ACC112 (cell line): ENCODE data around the gene SUPT16H.
"Not testable (repeated sequence)": the region's sequence is repeated elsewhere in the genome, so short reads cannot be mapped to it uniquely, and the experiment has no call there.

Experiments
- H2AFZ ChIP-seq: fragments of 200-600 bp; sonication (generic); one replicate; pipeline ENCODE4 v1.6.0; 2017; ENCODE audit warnings: antibody characterized with exemption, low read length; ENCODE audit not compliant: unreplicated experiment
- H3K27ac ChIP-seq: fragments of 200-600 bp; sonication (generic); 2 replicates; pipeline ENCODE4 v1.5.1; 2014; ENCODE audit warnings: low read depth, mild to moderate bottlenecking, antibody characterized with exemption, low read length, moderate library complexity
- H3K27me3 ChIP-seq: fragments of 200-600 bp; sonication (generic); 2 replicates; pipeline ENCODE4 v1.6.1; 2014; ENCODE audit warnings: mild to moderate bottlenecking, antibody characterized with exemption, low read length, moderate library complexity, mixed read lengths; ENCODE audit not compliant: insufficient read depth
- H3K36me3 ChIP-seq: fragments of 200-600 bp; sonication (generic); 2 replicates; pipeline ENCODE4 v1.6.1; 2016; ENCODE audit warnings: mild to moderate bottlenecking, antibody characterized with exemption, low read length, moderate library complexity, mixed read lengths; ENCODE audit not compliant: insufficient read depth
- H3K4me1 ChIP-seq: fragments of 200-600 bp; sonication (generic); one replicate; pipeline ENCODE4 v1.6.1; 2016; ENCODE audit warnings: low read length, mixed read lengths; ENCODE audit not compliant: insufficient read depth, unreplicated experiment, control insufficient read depth
- H3K4me3 ChIP-seq: fragments of 200-600 bp; sonication (generic); 2 replicates; pipeline ENCODE4 v1.5.1; 2014; ENCODE audit warnings: mild to moderate bottlenecking, low read depth, low read length
- H3K79me2 ChIP-seq: fragments of 200-600 bp; sonication (generic); one replicate; pipeline ENCODE4 v1.6.0; 2016; ENCODE audit warnings: low read length; ENCODE audit not compliant: control insufficient read depth, unreplicated experiment, insufficient read depth

Gene SUPT16H

DNA sequence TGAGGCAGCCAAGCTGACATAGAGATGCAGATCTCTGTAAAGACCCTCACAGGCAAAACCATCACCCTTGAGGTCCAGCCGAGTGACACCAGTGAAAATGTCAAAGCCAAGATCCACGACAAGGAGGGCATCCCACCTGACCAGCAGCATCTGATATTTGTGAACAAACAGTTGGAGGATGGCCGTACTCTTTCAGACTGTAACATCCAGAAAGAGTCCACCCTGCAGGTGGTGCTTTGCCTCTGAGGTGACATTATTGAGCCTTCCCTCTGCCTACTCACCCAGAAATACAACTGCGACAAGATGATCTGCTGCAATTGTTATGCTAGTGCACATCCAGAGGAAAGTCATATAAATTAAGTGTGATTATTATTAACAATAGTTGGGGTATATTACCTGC, 15.1 kb upstream of the SUPT16H start:
- Histone ChIP-seq H3K4me1 (no peaks in the 10 kb centered on the region), H3K79me2 (no peaks in the 10 kb centered on the region), H3K36me3 (peaks cover 77% of the 10 kb centered on the region), H3K27me3 (no peaks in the 10 kb centered on the region), H3K4me3 (no peak overlapping the region), H2AFZ (no peak overlapping the region), H3K27ac (no peak overlapping the region)

DNA sequence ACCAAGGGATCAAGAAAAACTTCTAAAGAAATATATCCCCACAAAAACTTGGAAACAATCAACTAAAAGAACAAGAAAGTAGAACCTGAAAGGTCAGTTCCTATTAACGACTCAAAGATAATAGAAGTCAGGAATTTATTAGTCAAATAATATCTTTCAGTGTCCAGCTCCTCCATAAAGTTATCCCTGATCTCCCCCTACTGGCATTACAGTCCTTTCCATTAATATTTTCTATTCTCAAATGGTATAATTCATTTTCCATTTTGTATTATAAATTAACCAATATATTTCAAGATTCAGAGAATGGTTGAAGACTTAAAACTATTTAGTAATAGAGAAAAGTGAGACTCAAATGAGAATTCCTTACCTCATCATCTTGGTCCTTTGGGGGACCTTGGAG, 11.6 kb upstream of the SUPT16H start:
- no peak overlapping the region for H2AFZ ChIP-seq
- H3K36me3 ChIP-seq, result peaks cover 75% of the 10 kb centered on the region
- no peak overlapping the region for H3K4me3 ChIP-seq
- no peaks in the 10 kb centered on the region for H3K27me3 ChIP-seq
- H3K4me1 ChIP-seq, result no peaks in the 10 kb centered on the region
- H3K79me2 ChIP-seq, result no peaks in the 10 kb centered on the region
- no peak overlapping the region for H3K27ac ChIP-seq

DNA sequence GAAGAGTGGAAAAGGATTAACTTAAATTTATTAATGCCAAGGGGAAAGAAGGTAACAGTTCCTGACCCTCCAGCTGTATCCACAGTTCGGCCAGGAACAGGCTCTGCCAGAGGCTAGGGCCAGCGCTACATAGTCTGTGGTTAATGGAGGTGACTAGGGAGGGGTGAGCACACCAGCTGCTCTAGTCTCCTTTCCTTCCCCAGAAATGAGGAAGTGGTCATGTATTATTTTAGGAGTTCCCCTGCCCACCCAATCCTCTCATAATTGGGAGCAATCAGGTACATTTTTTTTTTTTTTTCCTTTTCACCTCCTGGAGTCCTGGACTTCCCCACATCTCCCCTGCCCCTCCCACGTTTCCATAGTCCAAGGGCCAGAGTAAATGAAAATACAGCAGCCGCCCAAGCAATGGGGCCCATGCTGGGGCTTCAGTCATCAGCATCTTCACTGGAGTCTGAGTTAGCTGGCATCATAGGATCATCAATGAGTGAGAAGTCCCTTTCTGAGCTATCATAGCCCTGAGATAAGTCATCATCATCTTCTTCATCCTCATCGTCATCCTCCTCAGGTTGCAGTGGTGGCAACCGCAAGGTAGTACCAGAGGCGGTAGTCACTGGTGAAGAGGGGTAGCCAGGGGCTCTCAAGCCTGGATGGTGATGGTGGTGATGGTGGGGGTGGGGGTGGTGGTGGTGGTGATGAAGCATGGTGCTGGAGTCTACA, 1.5 kb upstream of the SUPT16H start:
- peak overlapping the region; percentile 95 for H3K27ac ChIP-seq

DNA sequence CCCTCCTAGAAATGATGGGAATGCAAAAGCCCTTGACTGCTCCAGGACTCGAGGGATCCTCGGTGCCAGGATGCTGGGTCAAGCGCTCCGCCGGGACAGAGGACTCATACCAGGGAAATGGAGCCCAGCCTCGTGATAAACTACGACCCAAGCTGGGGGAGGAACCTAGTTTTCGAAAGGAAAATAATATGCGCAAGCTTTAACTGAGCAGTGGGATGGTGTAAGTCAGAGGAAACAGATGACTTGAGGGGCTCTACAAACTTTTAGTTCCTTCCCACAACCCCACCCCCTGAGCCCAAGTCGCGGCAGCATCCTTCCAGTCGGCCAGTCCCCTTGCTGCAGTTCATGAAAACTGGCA, 654 bp upstream of the SUPT16H start:
- peaks cover 43% of the 10 kb centered on the region for H3K79me2 ChIP-seq
- no peaks in the 10 kb centered on the region for H3K27me3 ChIP-seq
- H3K4me1 ChIP-seq, result peaks cover 22% of the 10 kb centered on the region
- H3K36me3 ChIP-seq, result peaks cover 14% of the 10 kb centered on the region
- H3K4me3 ChIP-seq, result peak overlapping the region; percentile 98
- H2AFZ ChIP-seq, result peak overlapping the region; percentile 66
- H3K27ac ChIP-seq, result peak overlapping the region; percentile 95

More for the DNA sequence above, 1.5 kb upstream of the SUPT16H start:
- Histone ChIP-seq H3K27me3 (no peaks in the 10 kb centered on the region), H3K4me3 (peak overlapping the region; percentile 98), H3K36me3 (peaks cover 17% of the 10 kb centered on the region), H3K4me1 (peaks cover 19% of the 10 kb centered on the region), H2AFZ (no peak overlapping the region), H3K79me2 (peaks cover 35% of the 10 kb centered on the region)

DNA sequence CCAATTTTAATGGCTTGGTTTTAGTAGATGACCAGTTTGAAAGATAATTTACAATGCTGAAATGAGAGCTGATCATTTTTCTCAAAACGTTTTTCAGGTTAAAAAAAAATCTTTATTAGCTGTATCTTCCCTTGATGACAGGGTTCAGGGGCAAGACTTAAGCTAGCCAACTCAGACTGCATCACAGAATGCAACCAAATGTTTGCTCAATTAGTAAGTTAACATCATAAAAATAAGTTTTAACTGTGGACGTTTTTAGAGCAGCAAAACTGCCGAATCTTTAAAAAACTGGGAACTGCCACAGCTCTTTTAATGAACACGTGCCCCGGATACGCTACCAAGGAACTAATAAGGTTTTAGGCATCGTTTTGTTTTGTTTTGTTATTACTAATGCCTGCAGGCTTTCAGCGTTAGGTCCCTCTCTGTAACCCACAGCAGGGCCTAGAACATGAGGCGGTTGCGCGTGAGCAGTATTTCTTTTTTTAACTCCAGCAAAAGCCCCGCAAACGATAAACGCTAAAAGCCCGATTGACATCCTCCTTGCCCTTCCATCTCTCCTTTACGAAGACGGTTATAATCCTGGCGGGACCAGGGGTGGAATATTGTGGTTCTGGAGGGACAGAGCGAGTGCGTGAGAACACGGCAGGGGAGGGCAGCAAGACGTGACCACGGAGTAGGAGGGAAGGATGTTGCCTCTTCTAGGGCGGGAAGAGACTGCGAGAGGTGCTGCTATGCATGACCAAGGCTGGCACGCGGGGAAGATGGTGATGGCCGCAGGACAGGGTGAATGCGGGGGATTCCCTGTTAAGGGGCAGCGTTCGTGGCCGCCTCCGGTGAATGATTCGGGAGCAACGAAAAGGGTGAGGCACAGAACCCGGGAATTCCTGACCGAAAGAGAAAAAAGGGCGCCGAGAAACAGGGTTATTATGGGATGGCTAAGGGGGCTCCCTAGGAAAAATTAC, 652 bp downstream of the SUPT16H start:
- Histone ChIP-seq H2AFZ (peak overlapping the region; percentile 89), H3K27ac (peak overlapping the region; percentile 95), H3K4me1 (peaks cover 22% of the 10 kb centered on the region), H3K79me2 (peaks cover 55% of the 10 kb centered on the region), H3K27me3 (no peaks in the 10 kb centered on the region), H3K4me3 (peak overlapping the region; percentile 98), H3K36me3 (peaks cover 8% of the 10 kb centered on the region)

DNA sequence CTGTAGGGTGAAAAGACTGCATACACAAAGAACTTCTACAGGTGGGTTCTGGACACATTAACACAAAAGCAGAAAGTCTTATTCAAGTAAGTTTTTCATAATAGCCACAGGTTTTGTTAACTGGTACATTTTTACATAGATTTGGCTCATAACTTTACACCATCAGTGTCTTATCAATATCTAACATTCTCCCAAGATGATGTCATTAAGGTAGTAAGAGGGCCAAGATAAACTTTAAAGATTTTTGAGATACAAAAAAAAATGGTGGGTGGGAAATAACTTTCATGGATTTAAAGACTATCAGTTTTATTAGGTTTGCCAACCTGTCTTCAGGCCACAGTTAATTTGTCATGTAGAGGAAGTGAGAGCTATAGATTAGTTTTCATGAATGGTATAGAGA, 1.7 kb downstream of the SUPT16H start:
- peak overlapping the region; percentile 95 for H3K27ac ChIP-seq
- H3K4me1 ChIP-seq, result peaks cover 22% of the 10 kb centered on the region
- H3K79me2 ChIP-seq, result peaks cover 66% of the 10 kb centered on the region
- H3K27me3 ChIP-seq, result no peaks in the 10 kb centered on the region
- H3K4me3 ChIP-seq, result peak overlapping the region; percentile 98
- peaks cover 8% of the 10 kb centered on the region for H3K36me3 ChIP-seq
- no peak overlapping the region for H2AFZ ChIP-seq

DNA sequence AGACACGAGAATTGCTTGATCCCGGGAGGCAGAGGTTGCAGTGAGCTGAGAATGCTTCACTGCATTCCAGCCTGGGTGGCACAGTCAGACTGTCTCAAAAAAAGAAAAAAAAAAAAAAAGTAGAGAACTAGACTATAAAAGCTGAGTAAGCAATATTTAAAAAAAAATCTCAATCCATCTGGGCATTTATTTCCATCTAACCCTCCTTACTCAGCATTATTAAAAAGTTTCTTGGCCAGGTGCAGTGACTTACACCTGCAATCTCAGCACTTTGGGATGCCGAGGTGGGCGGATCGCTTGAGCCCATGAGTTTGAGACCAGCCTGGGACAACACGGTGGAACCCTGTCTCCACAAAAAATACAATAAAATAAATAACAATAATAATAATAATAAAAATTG, 4.5 kb downstream of the SUPT16H start:
- no peak overlapping the region for H3K4me3 ChIP-seq
- peaks cover 9% of the 10 kb centered on the region for H3K36me3 ChIP-seq
- no peak overlapping the region for H2AFZ ChIP-seq
- H3K27me3 ChIP-seq, result no peaks in the 10 kb centered on the region
- H3K4me1 ChIP-seq, result peaks cover 16% of the 10 kb centered on the region
- peaks cover 93% of the 10 kb centered on the region for H3K79me2 ChIP-seq
- H3K27ac ChIP-seq, result no peak overlapping the region

DNA sequence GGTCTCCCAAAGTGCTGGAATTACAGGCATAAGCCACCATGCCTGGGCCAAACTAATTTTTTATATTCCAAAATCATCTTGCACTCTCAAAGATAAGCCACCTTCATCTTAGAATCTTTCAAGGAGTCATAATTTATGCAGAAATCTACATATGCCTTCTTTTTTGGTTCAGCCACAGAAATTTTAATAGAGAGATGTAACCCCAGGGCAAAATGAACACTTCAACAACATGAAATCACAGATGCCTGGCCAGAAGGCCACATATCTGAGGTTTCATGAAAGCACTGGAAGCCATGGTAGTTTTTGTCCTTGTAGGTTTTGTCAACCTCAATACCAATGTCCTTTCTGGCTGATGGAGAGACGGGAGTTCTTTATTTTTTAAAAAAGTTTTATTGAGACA, 9.8 kb downstream of the SUPT16H start:
- no peaks in the 10 kb centered on the region for H3K27me3 ChIP-seq
- no peak overlapping the region for H2AFZ ChIP-seq
- no peak overlapping the region for H3K27ac ChIP-seq
- peaks cover 39% of the 10 kb centered on the region for H3K36me3 ChIP-seq
- H3K4me3 ChIP-seq, result no peak overlapping the region
- H3K4me1 ChIP-seq, result no peaks in the 10 kb centered on the region
- peaks cover 62% of the 10 kb centered on the region for H3K79me2 ChIP-seq

DNA sequence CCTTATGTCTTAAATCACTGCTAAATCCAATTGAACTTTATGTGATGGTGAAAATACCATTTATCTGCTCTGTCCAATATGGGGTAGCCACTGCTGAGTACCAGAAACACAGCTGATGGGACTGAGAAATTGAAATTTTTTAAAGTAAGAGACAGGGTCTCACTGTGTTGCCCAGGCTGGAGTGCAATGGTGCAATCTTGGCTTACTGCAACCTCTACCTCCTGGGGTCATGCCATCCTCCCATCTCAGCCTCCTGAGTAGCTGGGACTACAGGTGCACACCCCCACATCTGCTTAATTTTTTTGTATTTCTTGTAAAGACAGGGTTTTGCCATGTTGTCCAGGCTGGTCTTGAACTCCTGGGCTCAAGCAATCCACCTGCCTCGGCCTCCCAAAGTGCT, 11.0 kb downstream of the SUPT16H start:
- H2AFZ ChIP-seq, H3K4me3 ChIP-seq, H3K27ac ChIP-seq, H3K4me1 ChIP-seq, H3K27me3 ChIP-seq: not testable (repeated sequence)
- peaks cover 50% of the 10 kb centered on the region for H3K36me3 ChIP-seq
- peaks cover 51% of the 10 kb centered on the region for H3K79me2 ChIP-seq

DNA sequence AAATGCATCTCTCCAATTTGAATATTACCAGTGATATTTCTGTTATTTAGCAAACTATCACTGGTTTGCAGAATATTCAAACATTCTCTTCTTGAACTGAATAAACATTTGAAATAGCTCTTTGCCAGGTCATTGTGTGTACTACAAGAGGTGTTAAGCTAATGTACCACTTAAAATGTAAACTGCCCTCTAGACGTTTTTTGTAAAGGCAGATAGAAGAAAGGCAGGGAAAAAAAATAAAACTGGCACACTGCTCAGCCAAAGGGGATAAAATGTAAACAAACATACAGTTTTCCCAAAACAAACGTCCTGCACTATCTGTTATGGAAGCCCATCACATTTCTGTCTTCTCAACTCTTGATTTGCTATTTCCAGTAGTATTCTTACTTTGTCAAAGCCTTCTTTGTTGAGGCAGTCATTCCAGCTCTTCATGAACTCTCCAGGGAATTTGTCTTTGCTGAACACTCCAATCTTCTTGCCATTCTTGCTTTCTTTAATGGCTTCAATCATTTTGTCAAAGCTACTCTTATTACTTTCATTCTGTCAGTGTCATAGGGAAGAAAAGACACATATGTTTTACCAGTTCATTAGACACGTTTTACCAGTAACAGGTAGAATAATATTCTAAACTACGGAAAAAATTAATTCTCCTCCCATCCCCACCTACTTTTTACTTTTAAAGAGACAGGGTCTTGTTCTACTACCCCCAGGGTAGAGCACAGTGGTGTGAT, 13.7 kb downstream of the SUPT16H start:
- no peaks in the 10 kb centered on the region for H3K27me3 ChIP-seq
- peaks cover 25% of the 10 kb centered on the region for H3K79me2 ChIP-seq
- H3K4me3 ChIP-seq, result no peak overlapping the region
- no peak overlapping the region for H2AFZ ChIP-seq
- H3K4me1 ChIP-seq, result no peaks in the 10 kb centered on the region
- H3K27ac ChIP-seq, result no peak overlapping the region
- peaks cover 67% of the 10 kb centered on the region for H3K36me3 ChIP-seq
